BE2C (cell line): ENCODE results near the gene CEP350.

Experiments used
- DNase-seq: peaks from one replicate; pipeline ENCODE4 v3.0.0-alpha.2; 2020
- H3K27me3 ChIP-seq: fragments of 250-450 bp; sonication (Bioruptor Pico); 2 replicates; pipeline ENCODE4 v1.5.1; 2020; ENCODE audit warnings: mild to moderate bottlenecking
- H3K36me3 ChIP-seq: fragments of 250-450 bp; sonication (Bioruptor Pico); 2 replicates; pipeline ENCODE4 v1.5.1; 2020; ENCODE audit warnings: mild to moderate bottlenecking
- H3K4me1 ChIP-seq: fragments of 250-450 bp; sonication (Bioruptor Pico); 2 replicates; pipeline ENCODE4 v1.5.1; 2020
- H3K4me3 ChIP-seq: 2 replicates; pipeline ENCODE4 v1.5.1; 2011; ENCODE audit warnings: low read depth, low read length
- H3K9me3 ChIP-seq: fragments of 250-450 bp; sonication (Bioruptor Pico); 2 replicates; pipeline ENCODE4 v1.5.1; 2020
- CTCF ChIP-seq: IDR thresholded peaks from 2 replicates; pipeline ENCODE4 v1.5.1; 2012; ENCODE audit warnings: mild to moderate bottlenecking, low read depth, low read length

Gene CEP350

GRCh38 chr1:180061019-180061418, 106.4 kb downstream of the CEP350 start:
- H3K9me3 ChIP-seq = no peaks in the 10 kb centered on the region
- H3K27me3 ChIP-seq = no peaks in the 10 kb centered on the region
- no peak for DNase-seq
- H3K4me3 ChIP-seq = no peak overlapping the region
- TF ChIP-seq CTCF = no peak
- H3K36me3 ChIP-seq = peaks cover 26% of the 10 kb centered on the region
- 0 out of 2 replicates have a peak, but pooled peaks cover 4% of the 10 kb centered on the region for H3K4me1 ChIP-seq

- H3K27me3 ChIP-seq = no peaks in the 10 kb centered on the region
- no peaks in the 10 kb centered on the region for H3K9me3 ChIP-seq
- no peak for DNase-seq
- no peak for TF ChIP-seq CTCF
- H3K4me3 ChIP-seq = no peak overlapping the region
- H3K36me3 ChIP-seq = peaks cover 39% of the 10 kb centered on the region
- H3K4me1 ChIP-seq = 0 out of 2 replicates have a peak, but pooled peaks cover 4% of the 10 kb centered on the region
Measured at GRCh38 chr1:180062452-180062971, 107.9 kb downstream of the CEP350 start.

- Histone ChIP-seq H3K27me3 (no peaks in the 10 kb centered on the region), H3K9me3 (no peaks in the 10 kb centered on the region), H3K36me3 (peaks cover 53% of the 10 kb centered on the region), H3K4me3 (no peak overlapping the region), H3K4me1 (no peaks in the 10 kb centered on the region)
- no peak for DNase-seq
- TF ChIP-seq CTCF = no peak
Measured at GRCh38 chr1:180065408-180065807, 110.8 kb downstream of the CEP350 start.

- Histone ChIP-seq H3K27me3 (no peaks in the 10 kb centered on the region), H3K36me3 (peaks cover 53% of the 10 kb centered on the region), H3K9me3 (no peaks in the 10 kb centered on the region), H3K4me3 (no peak overlapping the region), H3K4me1 (no peaks in the 10 kb centered on the region)
- no peak for TF ChIP-seq CTCF
- no peak for DNase-seq
Measured at GRCh38 chr1:180066150-180066549, 111.5 kb downstream of the CEP350 start.

GRCh38 chr1:180070286-180070685, 115.7 kb downstream of the CEP350 start:
- TF ChIP-seq CTCF = no peak
- Histone ChIP-seq H3K9me3 (no peaks in the 10 kb centered on the region), H3K4me3 (no peak overlapping the region), H3K27me3 (no peaks in the 10 kb centered on the region), H3K36me3 (peaks cover 44% of the 10 kb centered on the region), H3K4me1 (no peaks in the 10 kb centered on the region)
- DNase-seq = no peak

- no peak for TF ChIP-seq CTCF
- Histone ChIP-seq H3K27me3 (no peaks in the 10 kb centered on the region), H3K9me3 (no peaks in the 10 kb centered on the region), H3K4me1 (no peaks in the 10 kb centered on the region), H3K36me3 (peaks cover 44% of the 10 kb centered on the region), H3K4me3 (no peak overlapping the region)
- no peak for DNase-seq
Measured at GRCh38 chr1:180071759-180072158, 117.1 kb downstream of the CEP350 start.
